ENCODE data around the gene TSPAN5.

TSPAN5 gene

DNA sequence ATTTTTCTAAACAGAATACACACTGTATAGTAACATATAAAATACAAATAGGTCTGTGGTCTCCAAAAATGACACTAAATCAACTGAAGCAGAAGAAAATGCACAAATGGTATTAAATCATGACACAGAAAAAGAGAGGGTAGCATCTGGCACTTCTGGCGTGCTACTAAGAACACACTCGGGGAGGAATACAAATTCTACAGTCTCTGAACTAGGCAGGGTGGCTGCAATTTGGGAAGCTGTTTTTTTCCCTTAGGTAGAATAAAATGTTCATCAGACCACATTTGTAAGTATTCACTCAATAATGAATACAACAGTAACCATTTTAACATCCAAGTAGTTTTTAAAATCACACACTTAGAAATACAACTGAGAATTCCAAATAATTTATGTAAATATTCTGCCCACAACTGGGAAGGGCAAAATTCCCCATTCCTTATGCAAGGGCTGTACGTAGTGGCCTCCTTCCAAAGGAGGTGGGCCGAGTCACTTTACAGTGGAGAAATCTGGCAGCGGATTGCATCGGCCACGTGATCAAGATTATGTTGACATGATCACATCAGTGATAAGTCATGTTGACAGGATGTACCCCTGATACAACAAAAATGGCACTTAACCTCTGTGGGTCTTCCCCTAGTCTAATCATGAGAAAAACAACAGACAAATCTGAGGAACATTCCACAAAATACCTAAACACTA, 101.1 kb downstream of the TSPAN5 start:
- TF ChIP-seq, protein P1, sequence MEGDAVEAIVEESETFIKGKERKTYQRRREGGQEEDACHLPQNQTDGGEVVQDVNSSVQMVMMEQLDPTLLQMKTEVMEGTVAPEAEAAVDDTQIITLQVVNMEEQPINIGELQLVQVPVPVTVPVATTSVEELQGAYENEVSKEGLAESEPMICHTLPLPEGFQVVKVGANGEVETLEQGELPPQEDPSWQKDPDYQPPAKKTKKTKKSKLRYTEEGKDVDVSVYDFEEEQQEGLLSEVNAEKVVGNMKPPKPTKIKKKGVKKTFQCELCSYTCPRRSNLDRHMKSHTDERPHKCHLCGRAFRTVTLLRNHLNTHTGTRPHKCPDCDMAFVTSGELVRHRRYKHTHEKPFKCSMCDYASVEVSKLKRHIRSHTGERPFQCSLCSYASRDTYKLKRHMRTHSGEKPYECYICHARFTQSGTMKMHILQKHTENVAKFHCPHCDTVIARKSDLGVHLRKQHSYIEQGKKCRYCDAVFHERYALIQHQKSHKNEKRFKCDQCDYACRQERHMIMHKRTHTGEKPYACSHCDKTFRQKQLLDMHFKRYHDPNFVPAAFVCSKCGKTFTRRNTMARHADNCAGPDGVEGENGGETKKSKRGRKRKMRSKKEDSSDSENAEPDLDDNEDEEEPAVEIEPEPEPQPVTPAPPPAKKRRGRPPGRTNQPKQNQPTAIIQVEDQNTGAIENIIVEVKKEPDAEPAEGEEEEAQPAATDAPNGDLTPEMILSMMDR (IDR thresholded peaks at IDR 0.05): no peak

DNA sequence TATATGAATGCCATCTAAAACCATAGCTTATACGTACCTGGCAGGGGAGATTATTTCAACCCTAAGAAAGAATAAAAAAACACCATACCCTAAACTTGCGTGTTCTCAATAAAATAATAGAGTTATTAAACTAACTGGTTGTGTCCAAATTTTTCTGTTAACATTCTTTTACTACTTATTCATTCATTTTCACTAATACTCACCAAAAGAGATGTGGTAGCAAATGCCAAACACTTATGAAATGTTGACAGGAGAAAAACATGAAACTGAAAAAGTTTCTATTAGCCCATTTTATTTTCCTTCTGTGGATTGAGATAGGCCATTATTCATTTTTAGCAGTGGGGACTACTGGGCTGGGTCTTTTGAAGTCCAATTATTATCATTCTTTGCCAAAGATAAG, 102.0 kb downstream of the TSPAN5 start:
- TF ChIP-seq, protein P1 (IDR thresholded peaks at IDR 0.05): no peak

DNA sequence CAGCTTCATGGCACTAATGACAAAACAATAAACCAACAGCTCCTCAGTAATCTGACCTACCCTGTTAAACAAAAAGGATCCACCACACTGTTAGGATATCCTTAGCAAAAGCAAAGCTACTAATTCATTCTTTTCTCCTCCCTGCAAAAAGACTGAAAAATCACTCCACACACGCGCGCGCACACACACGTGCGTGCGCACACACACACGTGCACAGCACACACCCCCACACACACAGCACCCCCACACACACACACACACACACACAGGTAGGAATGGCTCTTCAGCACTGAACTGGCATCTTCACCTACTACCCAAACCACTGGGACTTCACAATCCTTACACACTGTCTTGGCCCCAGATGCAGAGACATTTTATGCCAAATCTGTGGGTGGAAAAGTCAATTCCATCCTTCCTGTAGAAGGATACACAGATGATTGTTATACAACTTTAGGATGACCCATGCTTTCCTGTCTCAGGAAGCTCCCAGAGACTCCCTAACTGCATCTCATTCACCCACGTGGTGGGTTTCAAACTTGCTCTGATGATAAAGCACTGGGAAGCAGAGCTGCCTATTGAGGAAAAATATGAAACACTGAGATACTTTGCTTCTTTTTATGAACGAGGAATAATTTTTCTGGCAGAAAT, 102.5 kb downstream of the TSPAN5 start:
- TF ChIP-seq, protein P1 (IDR thresholded peaks at IDR 0.05): no peak

DNA sequence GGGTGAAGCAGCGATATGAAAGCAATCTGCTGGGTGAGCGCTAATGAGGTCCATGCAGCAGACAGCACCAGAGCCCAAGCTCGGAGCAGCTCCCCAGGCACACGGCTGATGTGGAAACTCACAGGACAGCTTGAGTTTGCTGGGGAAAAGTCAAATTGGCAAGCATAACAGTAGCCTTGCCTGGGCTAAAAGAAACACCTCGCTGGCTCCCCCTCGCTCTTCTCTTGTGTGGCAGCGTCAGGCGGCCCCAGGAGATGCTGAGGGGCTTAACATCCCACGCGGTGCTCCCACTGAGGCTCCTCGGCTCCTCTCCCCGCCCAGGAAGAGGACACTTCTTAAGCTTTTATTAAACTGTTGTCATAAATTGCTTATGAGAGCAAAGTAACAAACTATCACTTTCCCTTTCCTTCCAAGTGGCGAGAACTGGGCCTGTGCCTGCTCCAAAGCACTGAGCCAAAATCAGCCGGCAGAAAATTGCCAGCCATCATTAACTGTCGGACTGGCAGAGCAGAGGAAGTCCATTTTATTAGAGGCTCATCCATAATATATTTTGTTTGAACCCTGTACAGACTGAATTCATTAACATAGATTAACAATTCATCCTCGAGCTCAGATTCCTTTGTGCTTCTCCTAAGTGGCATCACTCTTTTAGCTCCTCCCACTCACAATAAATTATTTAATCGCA, 111.4 kb downstream of the TSPAN5 start:
- TF ChIP-seq, protein P1 (IDR thresholded peaks at IDR 0.05): no peak

DNA sequence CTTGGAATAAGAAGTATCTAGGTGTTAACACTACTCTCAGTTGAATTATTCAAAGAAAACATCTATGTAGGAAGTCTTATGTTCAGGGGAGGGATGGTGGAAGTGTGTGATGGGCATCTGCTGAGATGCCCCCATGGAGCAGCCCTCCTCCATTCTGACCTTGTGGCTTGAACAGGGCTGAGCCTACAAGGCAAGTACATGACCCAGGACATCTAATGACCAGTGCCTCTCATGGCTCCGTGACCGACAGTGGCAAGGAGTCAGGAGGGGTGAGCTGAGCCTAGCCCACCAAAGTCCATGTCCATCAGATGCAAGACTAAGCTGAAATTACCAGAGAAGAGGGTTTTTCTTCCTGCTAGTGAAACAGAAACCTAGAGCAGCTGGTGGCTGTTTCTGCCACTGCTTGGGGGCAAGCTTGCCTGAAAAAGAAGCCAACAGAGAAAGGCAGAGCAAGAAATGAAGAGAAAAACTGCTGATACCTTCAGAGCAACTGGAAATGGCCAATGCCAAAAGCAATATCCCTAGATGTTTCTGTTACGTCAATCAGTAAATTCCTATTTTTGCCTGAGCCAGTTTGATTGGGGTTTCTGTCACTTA, 113.5 kb downstream of the TSPAN5 start:
- TF ChIP-seq, protein P1 (IDR thresholded peaks at IDR 0.05): no peak

DNA sequence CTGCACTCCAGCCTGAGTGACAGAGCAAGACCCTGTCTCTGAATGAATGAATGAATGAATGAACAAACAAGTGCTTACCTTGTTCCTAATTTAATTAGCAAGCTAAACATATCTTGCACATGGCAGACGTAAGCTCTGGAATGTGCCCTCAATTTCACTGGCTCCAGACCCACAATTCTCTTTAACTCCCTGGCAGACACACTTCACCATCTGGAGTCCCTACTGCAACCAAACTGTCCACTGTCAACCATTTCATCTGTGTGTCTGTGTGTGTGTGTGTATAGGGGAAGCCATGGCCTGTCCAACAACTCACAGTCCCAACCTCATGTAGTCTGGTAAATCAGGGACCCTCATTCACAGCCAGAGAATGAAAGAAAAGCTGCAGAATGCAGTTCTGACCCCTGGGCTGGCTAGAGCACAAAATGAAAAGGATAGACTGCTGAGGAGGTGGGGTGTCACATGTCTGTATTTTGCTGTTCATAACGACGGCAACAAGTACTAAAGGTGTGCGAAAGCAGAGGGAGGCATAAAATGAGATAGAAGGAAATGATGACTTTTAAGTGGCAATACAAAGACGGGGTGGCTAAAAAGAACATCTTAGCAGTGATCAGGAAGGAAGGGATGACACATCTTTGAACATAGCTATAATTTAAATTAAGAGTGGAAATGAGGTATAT, 114.1 kb downstream of the TSPAN5 start:
- TF ChIP-seq, protein P1 (IDR thresholded peaks at IDR 0.05): no peak

DNA sequence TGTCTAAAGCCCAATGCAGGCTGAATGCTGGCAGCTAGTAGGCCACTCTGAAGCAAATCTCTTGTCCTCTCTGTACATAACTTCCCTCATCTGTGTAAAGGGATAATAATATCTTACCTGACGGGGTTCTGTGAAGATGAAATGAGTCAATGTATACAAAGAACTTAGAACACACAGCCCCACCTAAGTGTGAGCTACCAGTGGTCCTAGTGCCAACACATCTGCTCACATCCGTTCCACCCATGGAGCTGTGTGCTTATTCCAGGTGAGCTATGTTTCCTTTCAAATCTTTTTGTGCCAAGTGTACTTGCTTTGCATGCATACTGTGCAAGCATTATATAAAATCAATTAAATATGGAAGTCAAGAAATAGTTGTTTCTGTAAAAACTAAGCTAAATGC, 116.4 kb downstream of the TSPAN5 start:
- TF ChIP-seq, protein P1 (IDR thresholded peaks at IDR 0.05): no peak
